C4-2B (cell line): ENCODE data around the gene PLBD2.

Source experiments
- CTCF ChIP-seq: fragments of 450-650 bp; conservative IDR thresholded peaks from 2 replicates; pipeline ENCODE4 v1.5.1; 2017; ENCODE audit warnings: mild to moderate bottlenecking
- ZFX ChIP-seq: fragments of 450-650 bp; IDR thresholded peaks from 2 replicates; pipeline ENCODE4 v1.6.1; 2017

GRCh38 chr12:113370923-113371682, 12.7 kb downstream of the PLBD2 start:
- TF ChIP-seq CTCF (no peak), ZFX (no peak)
